Endometrial microvascular endothelial cells (primary cell): Measurements from ENCODE around the gene PRAMEF20. TPM values are rescaled to one million over a fixed set of nuclear protein-coding genes. Genes with fewer than 3 reads are reported as not detected.
"Not testable (repeated sequence)": the region's sequence is repeated elsewhere in the genome, so short reads cannot be mapped to it uniquely, and the experiment has no call there.

ENCODE experiments used
- in situ Hi-C: cut with HindIII; loops from 2 replicates; pipeline ENCODE4 v1.10.0; 2017; ENCODE audit warnings: low sequenced_read_pairs, low pct_unique_long_range_greater_than_20kb; ENCODE audit errors: inconsistent ontology term
- total RNA-seq: library from RNA; depleted of rRNA; stranded (reverse); fragments of >200 nt; gene quantifications from one replicate; pipeline ENCODE4 v1.2.3, GENCODE V29; 2015; ENCODE audit errors: inconsistent ontology term

PRAMEF20 gene
- not detected for total RNA-seq

DNA sequence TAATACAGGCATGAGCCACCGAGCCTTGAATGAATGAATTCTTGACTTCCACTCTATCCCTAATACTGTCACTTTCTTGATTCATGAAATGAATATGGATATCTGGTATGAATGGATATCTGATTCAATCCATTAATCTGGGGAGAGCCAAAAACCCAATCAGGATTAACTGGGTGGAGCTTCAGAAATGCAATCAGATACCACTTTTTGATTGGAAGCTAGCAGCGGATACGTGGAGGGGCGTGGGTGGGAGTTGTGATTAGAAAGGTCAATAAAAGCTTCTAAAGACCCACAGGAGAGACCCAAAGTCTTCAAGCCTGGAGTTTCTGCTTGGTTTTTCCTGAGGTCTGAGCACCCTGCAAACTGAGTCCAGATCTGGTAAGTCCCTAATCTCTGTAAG lies at the start of gene PRAMEF20:
PRAMEF20 (plus strand) TSS at position 301 of the 400 bp plus-strand sequence. CDS start 5,905 bp downstream, outside the sequence.
- in situ Hi-C loops: not testable (repeated sequence)

- in situ Hi-C loops: not testable (repeated sequence)
These were observed 47.9 kb upstream of the PRAMEF20 start for GRCh38 chr1:13362364-13362763.

DNA sequence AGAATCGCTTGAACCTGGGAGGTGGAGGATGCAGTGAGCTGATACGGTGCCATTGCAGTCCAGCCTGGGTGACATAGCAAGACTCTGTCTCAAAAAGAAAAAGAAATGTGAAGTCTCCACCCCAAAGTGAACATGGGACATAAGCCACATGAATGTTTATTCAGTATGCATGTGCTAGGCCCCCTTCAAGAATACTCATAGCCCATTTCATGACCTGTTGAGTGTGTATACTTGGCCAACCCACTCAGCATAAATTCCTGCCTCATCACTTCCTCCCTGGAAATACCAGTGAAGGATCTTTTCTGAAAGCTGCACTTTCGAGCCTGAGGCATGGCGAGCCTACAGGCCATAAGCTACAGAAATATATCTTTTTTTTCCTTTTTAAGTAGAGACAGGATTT lies 45.3 kb upstream of the PRAMEF20 start:
- in situ Hi-C loops: not testable (repeated sequence)

DNA sequence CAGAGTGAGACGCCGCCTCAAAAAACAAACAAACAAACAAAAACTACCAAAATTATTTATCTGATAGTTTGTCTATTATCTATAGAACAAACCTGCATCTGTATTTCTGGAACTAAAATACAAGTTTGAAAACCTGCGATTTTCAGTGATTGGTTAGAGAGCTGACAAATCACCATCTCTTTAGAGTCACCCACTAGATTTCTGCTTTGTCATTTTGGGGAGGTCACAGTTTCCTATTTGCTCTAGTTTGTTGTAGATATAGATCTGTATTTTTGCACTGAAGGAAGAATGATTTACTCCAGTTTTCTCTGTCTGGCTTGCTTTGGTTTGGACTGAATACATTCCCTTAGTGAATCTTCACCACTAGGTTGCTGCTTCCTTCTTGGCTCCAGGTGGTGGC lies 43.7 kb upstream of the PRAMEF20 start:
- in situ Hi-C loops: not testable (repeated sequence)

DNA sequence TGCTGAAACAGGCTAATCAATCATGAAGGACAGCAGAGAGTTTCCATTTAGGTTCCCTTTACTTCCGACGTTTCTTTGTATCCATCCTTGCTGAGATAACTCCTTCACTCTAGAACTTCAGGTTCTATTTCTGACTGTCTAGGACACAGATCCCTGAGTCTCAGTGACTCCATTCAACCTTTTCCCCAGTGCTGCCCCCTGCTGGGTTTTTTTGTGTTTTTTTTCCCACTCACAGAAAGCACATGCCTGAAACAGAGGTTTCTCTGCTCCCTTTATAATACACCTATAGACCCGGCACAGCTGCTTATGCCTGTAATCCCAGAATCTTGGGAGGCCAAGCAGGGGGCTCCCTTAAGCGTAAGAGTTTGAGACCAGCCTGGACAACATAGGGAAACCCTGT lies 41.7 kb upstream of the PRAMEF20 start:
- in situ Hi-C loops: not testable (repeated sequence)

DNA sequence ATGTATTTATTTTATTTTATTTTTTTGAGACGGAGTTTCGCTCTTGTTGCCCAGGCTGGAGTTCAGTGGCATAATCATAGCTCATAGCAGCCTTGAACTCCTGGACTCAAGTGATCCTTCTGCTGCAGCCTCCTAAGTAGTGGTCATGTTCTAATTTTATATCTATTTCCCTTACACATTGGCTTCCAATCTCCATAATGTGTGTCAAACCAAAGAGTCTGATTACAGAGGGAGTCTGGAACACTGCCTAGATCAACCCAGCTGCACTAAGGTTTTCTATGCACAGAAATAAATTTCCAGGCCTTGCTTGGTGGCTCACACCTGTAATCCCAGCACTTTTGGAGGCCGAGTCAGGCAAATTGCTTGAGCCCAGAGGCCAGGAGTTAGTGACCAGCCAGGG lies 31.3 kb upstream of the PRAMEF20 start:
- in situ Hi-C loops: not testable (repeated sequence)

DNA sequence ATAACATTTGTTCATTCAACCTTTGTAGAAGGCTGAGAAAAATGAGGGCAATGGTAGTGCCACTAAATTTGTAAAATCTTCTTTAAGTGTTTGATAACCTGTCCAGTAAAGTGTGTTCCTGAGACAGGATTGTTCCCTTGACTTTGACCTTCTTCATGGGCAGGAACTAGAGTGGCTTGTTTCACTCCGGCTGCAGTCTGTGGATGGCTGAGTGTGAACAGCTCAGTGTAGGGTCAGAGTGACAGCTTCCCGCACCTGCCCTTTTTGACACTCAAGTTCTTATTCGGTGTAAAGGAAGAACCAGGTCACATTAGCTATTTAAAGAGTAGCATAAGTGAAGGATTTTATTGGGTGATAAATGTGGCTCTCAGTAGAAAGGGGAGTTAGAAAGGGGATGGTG lies 29.9 kb upstream of the PRAMEF20 start:
- in situ Hi-C loops: not testable (repeated sequence)

- in situ Hi-C loops: not testable (repeated sequence)
These were observed 20.9 kb upstream of the PRAMEF20 start, which contains the start of gene PRAMEF17 for GRCh38 chr1:13389332-13389731. Gene PRAMEF17 (plus strand): TSS chr1:13389632. CDS start chr1:13389658, 26 bp downstream.

- in situ Hi-C loops: not testable (repeated sequence)
These were observed 17.2 kb upstream of the PRAMEF20 start for GRCh38 chr1:13393004-13393403.

DNA sequence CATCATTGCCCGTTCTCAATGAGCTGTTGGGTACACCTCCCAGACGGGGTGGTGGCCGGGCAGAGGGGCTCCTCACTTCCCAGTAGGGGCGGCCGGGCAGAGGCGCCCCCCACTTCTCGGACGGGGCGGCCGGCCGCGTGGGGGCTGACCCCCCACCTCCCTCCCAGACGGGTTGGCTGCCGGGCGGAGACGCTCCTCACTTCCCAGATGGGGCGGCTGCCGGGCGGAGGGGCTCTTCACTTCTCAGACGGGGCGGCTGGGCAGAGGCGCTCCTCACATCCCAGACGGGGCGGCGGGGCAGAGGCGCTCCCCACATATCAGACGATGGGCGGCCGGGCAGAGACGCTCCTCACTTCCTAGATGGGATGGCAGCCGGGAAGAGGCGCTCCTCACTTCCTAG lies 15.5 kb upstream of the PRAMEF20 start:
- in situ Hi-C loops: not testable (repeated sequence)

- in situ Hi-C loops: not testable (repeated sequence)
These were observed 14.9 kb upstream of the PRAMEF20 start for GRCh38 chr1:13395311-13395710.

DNA sequence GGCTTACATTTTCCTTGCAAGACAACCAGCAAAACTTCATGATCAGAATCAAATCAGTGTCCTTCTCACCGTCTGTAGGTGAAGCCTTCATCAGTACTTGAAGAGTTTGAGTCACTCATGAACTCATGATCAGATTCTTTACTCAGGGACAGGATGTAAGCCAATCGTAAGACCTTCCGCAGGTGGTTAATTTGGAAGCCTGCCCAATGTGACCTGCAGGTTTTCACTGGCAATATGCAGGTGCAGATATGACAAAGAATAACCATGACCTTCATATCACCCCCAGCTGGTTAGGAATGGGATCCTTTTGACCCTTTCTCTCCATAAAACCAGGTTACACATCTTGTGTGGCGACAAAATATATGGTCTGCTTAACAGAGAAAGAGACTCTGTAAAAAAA lies 2.4 kb upstream of the PRAMEF20 start:
- in situ Hi-C loops: no loop called here

DNA sequence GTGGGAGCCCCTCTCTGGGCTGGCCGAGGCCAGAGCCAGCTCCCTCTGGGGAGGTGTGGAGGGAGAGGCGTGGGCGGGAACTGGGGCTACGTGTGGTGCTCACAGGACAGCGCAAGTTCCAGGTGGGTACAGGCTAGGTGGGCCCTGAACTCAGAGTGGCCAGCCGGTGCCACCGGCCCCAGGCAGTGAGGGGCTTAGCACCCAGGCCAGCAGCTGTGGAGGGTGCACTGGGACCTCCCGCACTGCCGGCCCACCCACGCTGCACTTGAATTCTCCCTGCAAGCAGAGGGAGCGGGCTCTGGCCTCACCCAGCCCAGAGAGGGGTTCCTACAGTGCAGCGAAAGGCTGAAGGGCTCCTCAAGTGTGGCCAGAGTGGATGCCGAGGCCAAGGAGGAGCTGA lies 20.2 kb downstream of the PRAMEF20 start:
- in situ Hi-C loops: no loop called here

DNA sequence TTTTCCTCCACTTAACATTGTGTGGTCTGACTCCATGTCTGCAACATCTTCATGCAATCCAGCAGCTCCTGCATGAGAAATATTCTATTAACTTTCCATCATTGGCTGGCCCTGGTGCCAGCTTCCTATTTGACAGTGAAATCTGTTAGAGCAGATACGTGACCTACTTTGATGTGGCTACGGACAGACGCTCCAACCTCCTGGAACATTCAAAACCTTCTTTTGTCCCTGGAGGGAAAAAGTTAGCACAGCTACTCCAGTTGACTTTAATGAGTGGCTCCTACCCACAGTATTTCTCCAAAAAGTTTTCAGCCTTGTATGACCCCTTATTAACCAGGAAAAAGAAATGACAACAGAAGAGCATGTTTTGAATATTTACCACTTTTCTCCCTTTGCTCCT lies 22.0 kb downstream of the PRAMEF20 start:
- in situ Hi-C loops: no loop called here

- in situ Hi-C loops: not testable (repeated sequence)
These were observed 23.6 kb downstream of the PRAMEF20 start for GRCh38 chr1:13433694-13434358.

DNA sequence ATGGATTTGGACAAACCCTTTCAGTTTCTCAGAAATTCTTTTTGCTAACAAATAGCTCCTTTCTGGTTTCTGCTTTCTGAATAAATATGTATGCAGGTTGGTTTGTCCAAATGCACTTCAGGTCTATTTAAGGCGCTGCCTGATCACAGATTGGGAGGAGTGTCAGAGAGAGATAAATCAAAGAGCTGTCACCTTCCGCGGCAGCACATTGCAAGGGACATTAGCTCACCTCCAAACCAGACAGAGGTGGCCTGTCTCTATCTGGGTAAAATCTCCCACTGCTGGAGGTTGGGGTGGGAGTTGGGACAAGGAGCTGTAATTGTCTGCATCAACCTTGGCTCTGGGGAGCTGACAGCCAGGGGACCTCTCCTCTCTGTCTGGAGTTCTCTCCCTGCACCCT lies 25.2 kb downstream of the PRAMEF20 start:
- in situ Hi-C loops: no loop called here

DNA sequence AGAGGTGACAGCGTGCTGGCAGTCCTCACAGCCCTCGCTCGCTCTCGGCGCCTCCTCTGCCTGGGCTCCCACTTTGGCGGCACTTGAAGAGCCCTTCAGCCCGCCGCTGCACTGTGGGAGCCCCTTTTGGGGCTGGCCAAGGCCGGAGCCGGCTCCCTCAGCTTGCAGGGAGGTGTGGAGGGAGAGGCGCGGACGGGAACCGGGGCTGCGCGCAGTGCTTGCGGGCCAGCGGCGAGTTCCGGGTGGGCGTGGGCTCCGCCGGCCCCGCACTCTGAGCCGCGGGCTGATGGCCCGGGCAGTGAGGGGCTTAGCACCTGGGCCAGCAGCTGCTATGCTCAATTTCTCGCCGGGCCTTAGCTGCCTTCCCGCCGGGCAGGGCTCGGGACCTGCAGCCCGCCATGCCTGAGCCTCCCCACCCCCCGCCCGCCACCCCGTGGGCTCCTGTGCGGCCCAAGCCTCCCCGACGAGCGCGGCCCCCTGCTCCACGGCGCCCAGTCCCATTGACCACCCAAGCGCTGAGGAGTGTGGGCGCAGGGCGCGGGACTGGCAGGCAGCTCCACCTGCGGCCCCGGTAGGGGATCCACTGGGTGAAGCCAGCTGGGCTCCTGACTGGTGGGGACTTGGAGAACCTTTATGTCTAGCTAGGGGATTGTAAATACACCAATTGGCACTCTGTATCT lies 29.0 kb downstream of the PRAMEF20 start:
- in situ Hi-C loops: not testable (repeated sequence)

DNA sequence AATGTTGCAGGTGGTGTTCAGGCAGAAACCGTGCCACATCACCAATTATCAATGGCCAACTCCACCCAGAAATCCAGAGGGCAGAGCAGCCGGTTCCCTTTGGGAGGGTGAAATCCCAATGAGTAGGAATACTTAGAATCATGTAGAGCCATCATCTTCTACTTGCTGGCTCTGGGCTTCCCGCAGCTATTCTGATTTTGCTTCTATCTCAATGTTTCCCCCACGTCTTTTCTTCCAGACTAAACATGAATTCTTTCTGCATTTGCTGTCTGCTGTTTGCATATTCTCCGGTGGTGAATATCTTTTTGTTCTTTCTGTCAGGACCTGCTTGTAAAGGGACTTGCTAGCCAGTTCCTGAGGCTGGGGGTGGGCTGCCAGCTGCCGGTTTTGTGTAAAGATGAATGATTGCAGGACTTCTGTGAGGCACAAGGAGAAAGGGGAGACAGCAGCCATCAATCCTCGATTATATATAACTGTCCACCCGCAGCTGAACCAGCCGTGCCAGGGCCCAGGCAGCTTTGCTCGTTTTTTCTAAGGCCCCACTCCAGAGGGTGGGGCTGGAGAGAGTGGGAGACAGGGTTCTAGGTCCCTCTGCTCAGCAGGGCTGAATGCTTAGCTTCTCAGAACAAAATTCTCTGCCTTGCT lies 33.2 kb downstream of the PRAMEF20 start:
- in situ Hi-C loops: no loop called here

DNA sequence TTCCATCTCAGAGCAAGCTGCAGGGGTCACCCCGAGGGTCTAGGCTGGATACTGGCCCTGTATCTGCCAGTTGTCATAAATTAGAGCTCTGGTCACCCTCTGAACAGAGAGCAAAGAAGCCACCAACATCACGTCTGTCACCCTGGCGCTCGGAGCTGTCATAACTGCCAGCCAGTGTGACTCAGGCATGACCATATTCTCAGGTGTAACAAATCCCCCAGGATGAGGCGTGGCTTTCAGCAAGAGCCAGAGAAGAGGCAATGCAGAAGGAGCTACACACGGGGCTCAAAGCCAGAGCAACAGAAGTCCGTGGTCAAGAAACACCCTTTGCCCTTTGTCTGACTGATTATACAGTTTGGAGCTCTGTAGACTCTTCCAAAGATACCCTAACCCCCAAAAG lies 40.0 kb downstream of the PRAMEF20 start:
- in situ Hi-C loops: no loop called here

DNA sequence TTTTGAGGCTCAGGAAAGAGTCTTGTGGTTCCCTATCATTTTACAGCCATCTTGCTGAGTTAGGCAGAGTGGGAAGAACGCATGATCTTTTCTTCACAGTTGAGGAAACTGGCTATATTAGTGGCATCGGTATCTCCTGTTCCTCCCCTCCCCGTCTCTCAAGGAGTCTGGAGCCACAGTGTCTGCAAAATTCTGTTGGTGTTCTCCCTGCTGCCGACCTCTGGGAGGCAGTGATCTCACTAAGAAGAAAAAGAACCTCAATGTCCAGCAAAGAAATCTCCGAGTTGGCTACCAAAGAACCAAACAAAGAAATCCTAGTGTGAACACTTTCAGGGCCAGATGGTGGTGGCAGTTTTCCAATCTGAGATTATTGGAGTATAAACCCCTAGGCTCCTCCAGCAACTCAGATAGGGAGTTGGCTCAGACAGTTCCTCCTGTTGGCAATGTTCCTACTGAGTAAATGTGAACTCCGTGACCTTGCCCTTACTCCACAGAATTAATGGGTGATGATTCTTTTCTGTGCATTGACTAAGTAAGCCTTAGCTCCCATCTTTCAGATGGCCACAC lies 41.2 kb downstream of the PRAMEF20 start:
- in situ Hi-C loops: no loop called here
